HG02943 (cell line): ENCODE data around the gene ZNF3.
A peak's percentile ranks its signal among the peaks of the same experiment; 100 is the strongest.
"Not testable (repeated sequence)": the region's sequence is repeated elsewhere in the genome, so short reads cannot be mapped to it uniquely, and the experiment has no call there.

Experiments used
- ATAC-seq: cut with Tn5 transposase; IDR thresholded peaks from one replicate; pipeline ENCODE4 v1.9.1; 2021; ENCODE audit warnings: mild to moderate bottlenecking, low read depth, moderate library complexity; ENCODE audit not compliant: unreplicated experiment

ZNF3 gene

GRCh38 chr7:100081535-100082102, at the start of gene ZNF3:
Gene ZNF3, minus strand, starts transcription at chr7:100081723. Its CDS starts 4,366 bp downstream, at chr7:100077357.
- peak; percentile 89 for ATAC-seq

GRCh38 chr7:100130608-100131453, 49.3 kb upstream of the ZNF3 start:
- no peak for ATAC-seq

GRCh38 chr7:100130220-100130607, 48.7 kb upstream of the ZNF3 start:
- not testable (repeated sequence) for ATAC-seq

- no peak for ATAC-seq
These were observed 47.1 kb upstream of the ZNF3 start for GRCh38 chr7:100128637-100128963.

GRCh38 chr7:100127866-100128636, 46.5 kb upstream of the ZNF3 start:
- ATAC-seq = no peak

GRCh38 chr7:100126931-100127865, 45.7 kb upstream of the ZNF3 start, which contains the start of gene MBLAC1:
Gene MBLAC1, plus strand, starts transcription at chr7:100126967. Its CDS starts 429 bp downstream, at chr7:100127396.
- ATAC-seq = peak; percentile 53

- ATAC-seq = peak; percentile 25
These were observed 44.9 kb upstream of the ZNF3 start for GRCh38 chr7:100126239-100126930.

GRCh38 chr7:100124301-100125230, 43.0 kb upstream of the ZNF3 start:
- ATAC-seq = no peak

GRCh38 chr7:100122568-100122967, 41.0 kb upstream of the ZNF3 start:
- no peak for ATAC-seq

- no peak for ATAC-seq
These were observed 40.5 kb upstream of the ZNF3 start for GRCh38 chr7:100122067-100122466.

GRCh38 chr7:100120733-100121036, 39.2 kb upstream of the ZNF3 start:
- no peak for ATAC-seq

- peak; percentile 42 for ATAC-seq
These were observed 38.6 kb upstream of the ZNF3 start for GRCh38 chr7:100119970-100120732.

GRCh38 chr7:100119072-100119969, 37.8 kb upstream of the ZNF3 start, which contains the start of the genes CNPY4 and TAF6:
Gene CNPY4, plus strand, starts transcription at chr7:100119634. Its CDS starts 111 bp downstream, at chr7:100119745.
Gene TAF6, minus strand, starts transcription at chr7:100119358. Its CDS starts 5,149 bp downstream, at chr7:100114209.
- ATAC-seq = peak; percentile 75

- ATAC-seq = no peak
These were observed 37.0 kb upstream of the ZNF3 start for GRCh38 chr7:100118388-100119071.

GRCh38 chr7:100115026-100115425, 33.5 kb upstream of the ZNF3 start:
- ATAC-seq = no peak

- no peak for ATAC-seq
These were observed 30.4 kb upstream of the ZNF3 start for GRCh38 chr7:100111914-100112313.
